Smooth muscle cell (in vitro differentiated cells): ENCODE results near the gene HPS1. TPM values are rescaled to one million over a fixed set of nuclear protein-coding genes. Genes with fewer than 3 reads are reported as not detected.

Experiments used
- DNase-seq: peaks from one replicate; lab custom pipeline; 2025; ENCODE audit not compliant: unreplicated experiment; lab: John Stamatoyannopoulos, UW
- H2AFZ ChIP-seq: fragments of 200-600 bp; sonication (generic); 2 replicates; pipeline ENCODE4 v1.6.0; 2016; ENCODE audit warnings: antibody characterized with exemption, low read depth, mild to moderate bottlenecking
- H3F3A ChIP-seq: fragments of 200-600 bp; sonication (generic); 2 replicates; pipeline ENCODE4 v1.6.0; 2017; ENCODE audit warnings: antibody characterized with exemption, low read depth
- H3K27ac ChIP-seq: fragments of 200-600 bp; sonication (generic); 2 replicates; pipeline ENCODE4 v1.5.1; 2016; ENCODE audit warnings: low read depth, mild to moderate bottlenecking
- H3K27me3 ChIP-seq: fragments of 200-600 bp; sonication (generic); 2 replicates; pipeline ENCODE4 v1.6.1; 2016; ENCODE audit warnings: low read depth, mild to moderate bottlenecking
- H3K36me3 ChIP-seq: fragments of 200-600 bp; sonication (generic); 2 replicates; pipeline ENCODE4 v1.5.1; 2016; ENCODE audit warnings: low read depth
- H3K4me1 ChIP-seq: fragments of 200-600 bp; sonication (generic); 2 replicates; pipeline ENCODE4 v1.5.1; 2016; ENCODE audit warnings: low read depth
- H3K4me2 ChIP-seq: fragments of 200-600 bp; sonication (generic); 2 replicates; pipeline ENCODE4 v1.6.0; 2016; ENCODE audit warnings: mild to moderate bottlenecking
- H3K4me3 ChIP-seq: fragments of 200-600 bp; sonication (generic); 2 replicates; pipeline ENCODE4 v1.5.1; 2016; ENCODE audit warnings: mild to moderate bottlenecking
- H3K79me2 ChIP-seq: fragments of 200-600 bp; sonication (generic); 2 replicates; pipeline ENCODE4 v1.6.0; 2016; ENCODE audit warnings: low read depth, mild to moderate bottlenecking
- H3K9ac ChIP-seq: fragments of 200-600 bp; sonication (generic); 2 replicates; pipeline ENCODE4 v1.6.0; 2016; ENCODE audit warnings: low read depth
- H3K9me3 ChIP-seq: fragments of 200-600 bp; sonication (generic); replicated peaks from 2 replicates; pipeline ENCODE4 v1.5.1; 2016; ENCODE audit warnings: low read depth
- H4K20me1 ChIP-seq: fragments of 200-600 bp; sonication (generic); 2 replicates; pipeline ENCODE4 v1.6.0; 2016; ENCODE audit warnings: low read depth
- CTCF ChIP-seq: fragments of 200-600 bp; sonication (generic); IDR thresholded peaks from 2 replicates; pipeline ENCODE4 v1.5.1; 2017; ENCODE audit warnings: borderline replicate concordance, mild to moderate bottlenecking, antibody characterized with exemption; ENCODE audit not compliant: insufficient read depth, poor library complexity, severe bottlenecking
- WGBS: methylation state at CpG from one replicate; pipeline ENCODE4 v1.1.7; 2016; ENCODE audit warnings: low lambda C conversion rate; 5-methylcytosine and 5-hydroxymethylcytosine counted together
- polyA plus RNA-seq: library from polyadenylated mRNA; unstranded; fragments of >200 nt; fragmentation: Nextera tagmentation; extraction: Ambion mirVana; gene quantifications from 2 replicates; pipeline ENCODE4 v1.2.1, GENCODE V29; 2016
- total RNA-seq: library from RNA; depleted of rRNA; stranded (reverse); fragments of >200 nt; gene quantifications from 2 replicates; pipeline ENCODE4 v1.2.3, GENCODE V29; 2014

HPS1 gene
- total and polyA plus RNA-seq, 2 experiments from 2014 or later, result 11.5 to 35.6 TPM

GRCh38 chr10:98488669-98489430 lies 42.1 kb upstream of the HPS1 start:
- Histone ChIP-seq H3K9ac (no peak overlapping the region), H3K4me3 (no peak overlapping the region), H3K27ac (no peak overlapping the region), H3K4me2 (no peak overlapping the region), H3K4me1 (no peaks in the 10 kb centered on the region), H2AFZ (no peak overlapping the region), H3K27me3 (no peaks in the 10 kb centered on the region), H3K79me2 (no peaks in the 10 kb centered on the region), H4K20me1 (no peaks in the 10 kb centered on the region), H3K36me3 (no peaks in the 10 kb centered on the region), H3F3A (no peaks in the 10 kb centered on the region), H3K9me3 (no peaks in the 10 kb centered on the region)
- no peak for TF ChIP-seq CTCF
- 55% methylated on average over 1 of the region's 1 CpG for WGBS
- DNase-seq, result no peak

GRCh38 chr10:98487649-98488048 lies 40.9 kb upstream of the HPS1 start:
- no peak for TF ChIP-seq CTCF
- no peaks in the 10 kb centered on the region for H3K27me3 ChIP-seq
- no peak overlapping the region for H3K4me2 ChIP-seq
- H3K9me3 ChIP-seq, result no peaks in the 10 kb centered on the region
- no peaks in the 10 kb centered on the region for H3K79me2 ChIP-seq
- H3K9ac ChIP-seq, result no peak overlapping the region
- no peaks in the 10 kb centered on the region for H3K36me3 ChIP-seq
- H4K20me1 ChIP-seq, result no peaks in the 10 kb centered on the region
- WGBS, result 94% methylated on average over 3 of the region's 3 CpGs
- no peak for DNase-seq
- no peak overlapping the region for H3K27ac ChIP-seq
- no peaks in the 10 kb centered on the region for H3K4me1 ChIP-seq
- no peak overlapping the region for H3K4me3 ChIP-seq
- H2AFZ ChIP-seq, result no peak overlapping the region
- no peaks in the 10 kb centered on the region for H3F3A ChIP-seq

GRCh38 chr10:98486421-98486820 lies 39.7 kb upstream of the HPS1 start:
- H3K27me3 ChIP-seq, result no peaks in the 10 kb centered on the region
- H3K9ac ChIP-seq, result no peak overlapping the region
- H3K4me3 ChIP-seq, result no peak overlapping the region
- no peak overlapping the region for H3K27ac ChIP-seq
- H3K36me3 ChIP-seq, result no peaks in the 10 kb centered on the region
- H3K79me2 ChIP-seq, result no peaks in the 10 kb centered on the region
- H4K20me1 ChIP-seq, result no peaks in the 10 kb centered on the region
- no peak overlapping the region for H2AFZ ChIP-seq
- whole genome bisulfite sequencing, result 83% methylated on average over 3 of the region's 3 CpGs
- no peaks in the 10 kb centered on the region for H3K9me3 ChIP-seq
- no peaks in the 10 kb centered on the region for H3F3A ChIP-seq
- no peak for DNase-seq
- no peaks in the 10 kb centered on the region for H3K4me1 ChIP-seq
- TF ChIP-seq CTCF, result no peak
- no peak overlapping the region for H3K4me2 ChIP-seq

- H3K27ac ChIP-seq, result no peak overlapping the region
- no peaks in the 10 kb centered on the region for H3K27me3 ChIP-seq
- 79% methylated on average over 2 of the region's 2 CpGs for WGBS
- DNase-seq, result no peak
- no peaks in the 10 kb centered on the region for H3F3A ChIP-seq
- no peak overlapping the region for H3K4me2 ChIP-seq
- H3K9me3 ChIP-seq, result no peaks in the 10 kb centered on the region
- H3K4me3 ChIP-seq, result no peak overlapping the region
- no peaks in the 10 kb centered on the region for H3K36me3 ChIP-seq
- no peaks in the 10 kb centered on the region for H3K4me1 ChIP-seq
- no peak for TF ChIP-seq CTCF
- H2AFZ ChIP-seq, result no peak overlapping the region
- H3K79me2 ChIP-seq, result no peaks in the 10 kb centered on the region
- H3K9ac ChIP-seq, result no peak overlapping the region
- H4K20me1 ChIP-seq, result no peaks in the 10 kb centered on the region
Measured at GRCh38 chr10:98485959-98486358, 39.2 kb upstream of the HPS1 start.
